ENCODE results near the gene TTC23. TPM values are rescaled to one million over a fixed set of nuclear protein-coding genes. Genes with fewer than 3 reads are reported as not detected.

Gene TTC23
- total RNA-seq, 1 experiment from 2014 or later = 17.8 TPM

DNA sequence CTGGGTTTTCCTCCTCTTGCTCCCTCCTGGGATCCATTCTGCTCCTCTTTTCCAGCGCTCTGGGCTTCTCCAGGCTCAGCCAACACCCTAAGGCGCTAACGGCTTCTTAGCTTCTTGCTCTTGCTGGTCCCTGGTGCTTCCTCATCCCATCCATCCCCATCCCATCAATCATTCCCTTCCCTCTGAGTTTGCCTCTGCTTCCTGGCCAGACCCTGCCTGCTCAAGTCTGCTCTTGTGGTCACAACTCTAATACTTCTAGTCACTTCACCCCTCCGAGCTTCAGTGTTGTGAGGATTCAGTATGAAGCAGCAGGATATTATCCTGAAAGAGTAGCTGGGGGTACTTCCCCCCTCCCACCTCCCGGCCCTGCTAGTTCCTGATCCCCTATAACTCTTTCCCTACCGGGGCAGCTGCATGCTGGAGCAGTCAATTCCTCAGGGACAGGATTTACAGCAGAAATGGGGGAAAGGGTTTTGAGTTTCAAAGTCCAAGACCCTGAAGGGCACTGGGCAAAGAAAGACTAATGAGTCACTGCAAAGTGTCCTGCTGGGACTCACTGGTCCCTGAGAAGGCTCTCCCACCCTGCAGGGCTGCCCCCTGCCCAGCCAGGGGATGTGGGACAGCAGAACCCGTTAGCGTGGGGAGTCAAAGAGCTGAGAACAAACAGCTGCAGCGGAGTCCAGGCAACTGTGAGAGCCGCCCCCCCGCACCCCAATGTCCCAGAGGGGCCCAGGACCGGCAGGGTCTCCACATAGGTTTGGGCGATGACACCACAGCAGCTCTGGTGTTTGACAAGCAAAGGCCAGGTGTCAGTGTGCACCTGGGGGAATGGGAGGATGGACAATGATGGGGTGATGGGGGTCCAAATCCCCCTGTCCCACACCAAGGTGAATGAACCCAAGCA lies 146.8 kb downstream of the TTC23 start (continued):
- TF ChIP-seq E2F1 (CRISPR knock-in tag; IDR thresholded peaks at IDR 0.05) (no peak), ZNF317 (CRISPR knock-in tag; IDR thresholded peaks at IDR 0.05; ENCODE audit: borderline replicate concordance, low read depth) (no peak), GTF2I (CRISPR knock-in tag; conservative IDR thresholded peaks at IDR 0.05) (no peak), PREB (CRISPR knock-in tag; IDR thresholded peaks at IDR 0.05; ENCODE audit: borderline replicate concordance) (no peak), GRHL2 (CRISPR knock-in tag; IDR thresholded peaks at IDR 0.05; ENCODE audit: insufficient replicate concordance, severe bottlenecking) (no peak)
- TF ChIP-seq, protein P1, sequence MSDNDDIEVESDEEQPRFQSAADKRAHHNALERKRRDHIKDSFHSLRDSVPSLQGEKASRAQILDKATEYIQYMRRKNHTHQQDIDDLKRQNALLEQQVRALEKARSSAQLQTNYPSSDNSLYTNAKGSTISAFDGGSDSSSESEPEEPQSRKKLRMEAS (CRISPR knock-in tag; IDR thresholded peaks at IDR 0.05) = no peak
- TF ChIP-seq, protein P2, sequence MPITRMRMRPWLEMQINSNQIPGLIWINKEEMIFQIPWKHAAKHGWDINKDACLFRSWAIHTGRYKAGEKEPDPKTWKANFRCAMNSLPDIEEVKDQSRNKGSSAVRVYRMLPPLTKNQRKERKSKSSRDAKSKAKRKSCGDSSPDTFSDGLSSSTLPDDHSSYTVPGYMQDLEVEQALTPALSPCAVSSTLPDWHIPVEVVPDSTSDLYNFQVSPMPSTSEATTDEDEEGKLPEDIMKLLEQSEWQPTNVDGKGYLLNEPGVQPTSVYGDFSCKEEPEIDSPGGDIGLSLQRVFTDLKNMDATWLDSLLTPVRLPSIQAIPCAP (CRISPR knock-in tag; IDR thresholded peaks at IDR 0.05) = no peak
- TF ChIP-seq, protein P3, sequence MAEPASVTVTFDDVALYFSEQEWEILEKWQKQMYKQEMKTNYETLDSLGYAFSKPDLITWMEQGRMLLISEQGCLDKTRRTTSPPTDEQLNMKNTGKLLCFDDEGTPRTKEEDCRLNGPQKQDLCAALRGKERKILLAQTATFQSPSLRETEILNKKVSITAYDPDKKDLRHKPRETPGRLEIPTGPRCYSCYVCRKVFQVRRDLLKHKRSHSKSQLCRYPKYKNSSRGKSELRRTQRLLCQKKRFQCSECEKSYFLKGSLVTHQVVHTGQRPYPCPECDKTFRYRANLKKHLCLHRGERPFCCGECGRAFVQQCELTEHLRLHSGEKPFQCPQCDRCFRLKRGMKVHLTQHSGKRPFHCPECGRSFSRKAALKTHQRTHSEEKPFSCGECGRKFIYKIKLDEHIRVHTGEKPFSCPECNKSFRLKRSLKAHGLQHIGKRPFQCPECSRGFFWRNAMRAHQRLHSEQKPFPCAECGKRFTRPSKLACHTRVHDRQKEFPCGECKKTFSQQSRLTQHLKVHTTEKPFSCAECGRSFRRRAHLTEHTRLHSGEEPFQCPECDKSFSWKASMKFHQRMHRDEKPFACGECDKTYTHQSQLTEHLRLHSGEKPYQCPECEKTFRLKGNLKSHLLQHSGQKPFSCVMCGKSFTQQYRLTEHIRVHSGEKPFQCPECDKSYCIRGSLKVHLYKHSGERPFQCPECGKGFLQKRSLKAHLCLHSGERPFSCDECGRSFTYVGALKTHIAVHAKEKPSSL (CRISPR knock-in tag; conservative IDR thresholded peaks at IDR 0.05) = no peak

GRCh38 chr15:99101501-99101900 lies 147.9 kb downstream of the TTC23 start:
- Mint-ChIP-seq H3K4me1 (0 out of 2 replicates have a peak, but pooled peaks cover 3% of the 10 kb centered on the region), H3K36me3 (no peaks in the 10 kb centered on the region), H3K4me3 (no peak overlapping the region), H3K27ac (no peak overlapping the region), H3K27me3 (ENCODE audit: low read depth) (peaks cover 63% of the 10 kb centered on the region), H3K9me3 (no peaks in the 10 kb centered on the region)
- ATAC-seq (no peak), DNase-seq (ENCODE audit: low spot score) (no peak)
- ChIA-PET POLR2A (no interaction called here), CTCF (interaction anchor here (1.0 to 2.4 kb wide), 7 partner anchors 15 to 154 kb away, joined by 3 to 11 read pairs (median 5); no protein-coding TSS in a partner anchor)
- no peak for TF ChIP-seq E2F5 (CRISPR knock-in tag; IDR thresholded peaks at IDR 0.05)
- TF ChIP-seq, protein P4, sequence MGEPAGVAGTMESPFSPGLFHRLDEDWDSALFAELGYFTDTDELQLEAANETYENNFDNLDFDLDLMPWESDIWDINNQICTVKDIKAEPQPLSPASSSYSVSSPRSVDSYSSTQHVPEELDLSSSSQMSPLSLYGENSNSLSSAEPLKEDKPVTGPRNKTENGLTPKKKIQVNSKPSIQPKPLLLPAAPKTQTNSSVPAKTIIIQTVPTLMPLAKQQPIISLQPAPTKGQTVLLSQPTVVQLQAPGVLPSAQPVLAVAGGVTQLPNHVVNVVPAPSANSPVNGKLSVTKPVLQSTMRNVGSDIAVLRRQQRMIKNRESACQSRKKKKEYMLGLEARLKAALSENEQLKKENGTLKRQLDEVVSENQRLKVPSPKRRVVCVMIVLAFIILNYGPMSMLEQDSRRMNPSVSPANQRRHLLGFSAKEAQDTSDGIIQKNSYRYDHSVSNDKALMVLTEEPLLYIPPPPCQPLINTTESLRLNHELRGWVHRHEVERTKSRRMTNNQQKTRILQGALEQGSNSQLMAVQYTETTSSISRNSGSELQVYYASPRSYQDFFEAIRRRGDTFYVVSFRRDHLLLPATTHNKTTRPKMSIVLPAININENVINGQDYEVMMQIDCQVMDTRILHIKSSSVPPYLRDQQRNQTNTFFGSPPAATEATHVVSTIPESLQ (CRISPR knock-in tag; IDR thresholded peaks at IDR 0.05) = no peak
- TF ChIP-seq ERG (CRISPR knock-in tag; IDR thresholded peaks at IDR 0.05) = no peak
- no peak for TF ChIP-seq AR (CRISPR knock-in tag; IDR thresholded peaks at IDR 0.05)
- TF ChIP-seq, protein P1 (CRISPR knock-in tag; IDR thresholded peaks at IDR 0.05) = no peak
- TF ChIP-seq OVOL2 (CRISPR knock-in tag; IDR thresholded peaks at IDR 0.05; ENCODE audit: borderline replicate concordance) = no peak
- no peak for TF ChIP-seq NR1H2 (CRISPR knock-in tag; IDR thresholded peaks at IDR 0.05)
- no peak for TF ChIP-seq GTF2I (CRISPR knock-in tag; conservative IDR thresholded peaks at IDR 0.05)
- TF ChIP-seq EMX1 (CRISPR knock-in tag; IDR thresholded peaks at IDR 0.05) = no peak
- TF ChIP-seq IRF2 (CRISPR knock-in tag; IDR thresholded peaks at IDR 0.05; ENCODE audit: borderline replicate concordance, low read depth) = no peak
- TF ChIP-seq, protein P5, sequence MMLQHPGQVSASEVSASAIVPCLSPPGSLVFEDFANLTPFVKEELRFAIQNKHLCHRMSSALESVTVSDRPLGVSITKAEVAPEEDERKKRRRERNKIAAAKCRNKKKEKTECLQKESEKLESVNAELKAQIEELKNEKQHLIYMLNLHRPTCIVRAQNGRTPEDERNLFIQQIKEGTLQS (CRISPR knock-in tag; conservative IDR thresholded peaks at IDR 0.05) = no peak
- no peak for TF ChIP-seq FOXP1 (CRISPR knock-in tag; IDR thresholded peaks at IDR 0.05; ENCODE audit: borderline replicate concordance)
- no peak for TF ChIP-seq MYBL2 (CRISPR knock-in tag; IDR thresholded peaks at IDR 0.05)
- no peak for TF ChIP-seq KAT7 (CRISPR knock-in tag; IDR thresholded peaks at IDR 0.05; ENCODE audit: borderline replicate concordance)

Measured in WTC11 (cell line).